GM12878 (cell line): Measurements from ENCODE around the gene IFI30. TPM values are rescaled to one million over a fixed set of nuclear protein-coding genes. Genes with fewer than 3 reads are reported as not detected.

Experiments
- ATAC-seq: fragments of 200-7000 bp; cut with Tn5 transposase; 3 replicates; pipeline ENCODE4 v1.9.1; 2020; ENCODE audit warnings: mild to moderate bottlenecking, moderate library complexity
- BruUV-seq: library from RNA; stranded (reverse); fragments of 400-500 nt; replicated peaks from 2 replicates; lab custom pipeline; 2021; lab: Mats Ljungman, UMichigan
- CTCF ChIA-PET: fragments of 300-600 bp; sonication (Branson Sonifier 250); formaldehyde crosslinking; extraction: SDS; loops from one replicate; lab custom pipeline; 2021; ENCODE audit warnings: inconsistent platforms; lab: Yijun Ruan, JAX
- POLR2A ChIA-PET: fragments of 350-600 bp; formaldehyde crosslinking; extraction: SDS; loops from one replicate; lab custom pipeline; 2021; ENCODE audit warnings: inconsistent platforms; lab: Charles Lee
- RAD21 ChIA-PET: fragments of 300-600 bp; sonication (Branson Sonifier 250); formaldehyde crosslinking; loops from one replicate; lab custom pipeline; 2023; ENCODE audit warnings: antibody characterized with exemption; ENCODE audit not compliant: unreplicated experiment; lab: Charles Lee
- SMC1A ChIA-PET: fragments of 300-600 bp; sonication (Branson Sonifier 250); formaldehyde crosslinking; loops from one replicate; lab custom pipeline; 2023; ENCODE audit not compliant: unreplicated experiment, uncharacterized antibody; lab: Charles Lee
- DNase-seq: peaks from one replicate; pipeline ENCODE4 v3.0.0-alpha.2; 2011; ENCODE audit warnings: low read depth, low spot score
- FAIRE-seq: peaks from 3 replicates; lab custom pipeline; 2011; peaks lifted over from hg19 to GRCh38; lab: Jason Lieb, UNC
- H2AFZ ChIP-seq: 2 replicates; pipeline ENCODE4 v1.6.0; 2011; ENCODE audit warnings: low read depth, low read length, control low read depth; ENCODE audit not compliant: control insufficient read depth
- H3K27ac ChIP-seq: 2 replicates; pipeline ENCODE4 v1.5.1; 2011; ENCODE audit warnings: control low read depth; ENCODE audit not compliant: control insufficient read depth, insufficient read depth
- H3K27me3 ChIP-seq, 2 experiments: replicated peaks in 1 of 2; 2 replicates each; pipeline versions ENCODE4 v1.6.0 to v1.6.1; 2011; ENCODE audit warnings: low read length in 1 of 2; ENCODE audit not compliant: control insufficient read depth in 2 of 2, insufficient read depth in 2 of 2
- H3K36me3 ChIP-seq, 2 experiments: 2 replicates each; pipeline ENCODE4 v1.5.1; 2011; ENCODE audit warnings: low read length in 1 of 2; ENCODE audit not compliant: control insufficient read depth in 2 of 2, insufficient read depth in 2 of 2
- H3K4me1 ChIP-seq: 2 replicates; pipeline ENCODE4 v1.6.1; 2011; ENCODE audit warnings: mild to moderate bottlenecking, low read length, moderate library complexity, mixed read lengths; ENCODE audit not compliant: control insufficient read depth, insufficient read depth
- H3K4me2 ChIP-seq: 2 replicates; pipeline ENCODE4 v1.6.0; 2011; ENCODE audit warnings: control low read depth; ENCODE audit not compliant: control insufficient read depth, insufficient read depth
- H3K4me3 ChIP-seq: fragments of 200-600 bp; sonication (generic); 2 replicates; pipeline ENCODE4 v1.5.1; 2016
- H3K79me2 ChIP-seq: 2 replicates; pipeline ENCODE4 v1.6.0; 2011; ENCODE audit warnings: low read length; ENCODE audit not compliant: control insufficient read depth, insufficient read depth
- H3K9ac ChIP-seq: 2 replicates; pipeline ENCODE4 v1.8.0; 2011; ENCODE audit warnings: low read length, control low read depth, mixed read lengths; ENCODE audit not compliant: control insufficient read depth, insufficient read depth
- H3K9me3 ChIP-seq: replicated peaks from 3 replicates; pipeline ENCODE4 v1.5.1; 2011; ENCODE audit warnings: mild to moderate bottlenecking, low read length; ENCODE audit not compliant: control insufficient read depth, insufficient read depth
- H4K20me1 ChIP-seq: 2 replicates; pipeline ENCODE4 v1.6.0; 2011; ENCODE audit not compliant: control insufficient read depth, insufficient read depth
- BACH1 ChIP-seq: fragments of 450-650 bp; IDR thresholded peaks from 2 replicates; pipeline ENCODE4 v1.6.1; 2017; ENCODE audit warnings: mild to moderate bottlenecking, borderline replicate concordance
- CBX3 ChIP-seq: fragments of 200-600 bp; sonication (generic); IDR thresholded peaks from 2 replicates; pipeline ENCODE4 v1.6.1; 2016; ENCODE audit warnings: low read depth, borderline replicate concordance
- EGR1 ChIP-seq, 2 experiments: IDR thresholded peaks; 1 replicate in 1 of 2; 2 replicates in 1 of 2; pipeline ENCODE4 v1.6.1; 2011 to 2012; ENCODE audit warnings: low read depth in 2 of 2, low read length in 2 of 2, borderline replicate concordance in 1 of 2, mild to moderate bottlenecking in 1 of 2, moderate library complexity in 1 of 2
- HDAC6 ChIP-seq: fragments of 200-600 bp; sonication (generic); IDR thresholded peaks from one replicate; pipeline ENCODE4 v1.8.0; 2017; ENCODE audit warnings: antibody characterized with exemption; ENCODE audit not compliant: unreplicated experiment
- NBN ChIP-seq: fragments of 450-650 bp; IDR thresholded peaks from 2 replicates; pipeline ENCODE4 v1.6.1; 2016
- NFXL1 ChIP-seq: fragments of 450-650 bp; IDR thresholded peaks from 2 replicates; pipeline ENCODE4 v1.6.1; 2017; ENCODE audit warnings: antibody characterized with exemption, mild to moderate bottlenecking, borderline replicate concordance
- POLR2A ChIP-seq: IDR thresholded peaks from 2 replicates; pipeline ENCODE4 v1.6.1; 2011; ENCODE audit warnings: low read depth, mild to moderate bottlenecking, low read length
- POLR2AphosphoS5 ChIP-seq: IDR thresholded peaks from 2 replicates; pipeline ENCODE4 v1.6.1; 2011; ENCODE audit warnings: mild to moderate bottlenecking, low read length, inconsistent platforms
- RB1 ChIP-seq: fragments of 450-650 bp; formaldehyde crosslinking; IDR thresholded peaks from 2 replicates; pipeline ENCODE4 v1.6.1; 2017; ENCODE audit warnings: mild to moderate bottlenecking, borderline replicate concordance
- WGBS: methylation state at CpG from one replicate; pipeline ENCODE4 v1.1.6; 2016; ENCODE audit warnings: low lambda C conversion rate; ENCODE audit not compliant: insufficient replicate concordance, insufficient coverage; ENCODE audit errors: missing lambda C conversion rate; 5-methylcytosine and 5-hydroxymethylcytosine counted together
- in situ Hi-C: fragments of 300-500 bp; cut with MboI; formaldehyde crosslinking; loops from 9 replicates; pipeline ENCODE4 v1.14.3; 2018; ENCODE audit warnings: mixed read lengths
- intact Hi-C: fragments of 100-400 bp; cut with micrococcal nuclease; formaldehyde crosslinking; loops from one replicate; pipeline ENCODE4 v1.14.2; 2022; ENCODE audit not compliant: unreplicated experiment
- polyA plus RNA-seq, 11 experiments: library from polyadenylated mRNA; depleted of rRNA in 4 of 11; unstranded in 6 of 11; stranded (reverse) in 5 of 11; fragments of >200 nt; fragmentation: Nextera tagmentation in 4 of 11; fragmentation: Illumina TruSeq in 1 of 11; extraction: Ambion mirVana in 4 of 11; extraction: Trizol in 1 of 11; gene quantifications; 1 replicate in 1 of 11; 2 replicates in 10 of 11; pipeline versions ENCODE4 v1.2.1 to v1.2.3, GENCODE V29; 2011 to 2016; ENCODE audit warnings: inconsistent platforms in 2 of 11, missing spikeins in 2 of 11, low read depth in 1 of 11
- total RNA-seq, 4 experiments: library from RNA; depleted of rRNA in 3 of 4; stranded (reverse); fragments of >200 nt in 3 of 4; fragmentation: Illumina TruSeq in 1 of 4; extraction: Trizol in 1 of 4; gene quantifications; 2 replicates each; pipeline versions ENCODE4 v1.2.1 to v1.2.3, GENCODE V29; 2013 to 2021
- TF ChIP-seq, protein P1 (sequence below): IDR thresholded peaks from 2 replicates; pipeline ENCODE4 v1.6.1; 2011; ENCODE audit warnings: borderline replicate concordance, low read depth, mild to moderate bottlenecking, moderate library complexity, low read length; ENCODE audit not compliant: insufficient read depth, poor library complexity, severe bottlenecking
- TF ChIP-seq, protein P2 (sequence below): fragments of 450-650 bp; IDR thresholded peaks from 2 replicates; pipeline ENCODE4 v1.6.1; 2016; ENCODE audit warnings: mild to moderate bottlenecking
- TF ChIP-seq, protein P3 (sequence below): IDR thresholded peaks from 2 replicates; pipeline ENCODE4 v1.6.1; 2012; ENCODE audit warnings: low read depth, low read length, improper control_type of control experiment
- TF ChIP-seq, protein P4 (sequence below), 3 experiments: IDR thresholded peaks in 2 of 3; conservative IDR thresholded peaks in 1 of 3; 2 replicates each; pipeline ENCODE4 v1.5.1; 2011; ENCODE audit warnings: low read depth in 3 of 3, low read length in 3 of 3, mild to moderate bottlenecking in 3 of 3, control low read depth in 2 of 3, moderate library complexity in 2 of 3, inconsistent platforms in 1 of 3, mixed read lengths in 1 of 3; ENCODE audit not compliant: control insufficient read depth in 2 of 3, insufficient read depth in 1 of 3; ENCODE audit errors: extremely low read depth in 1 of 3
- TF ChIP-seq, protein P5 (sequence below): IDR thresholded peaks from 2 replicates; pipeline ENCODE4 v1.6.1; 2012; ENCODE audit warnings: mild to moderate bottlenecking, low read depth, low read length

Gene IFI30
- total and polyA plus RNA-seq, 10 of the 15 experiments (the other 5 are each of a cell fraction or from before 2014, with no cell fraction given): 221 to 1,112 (median 451) TPM

DNA sequence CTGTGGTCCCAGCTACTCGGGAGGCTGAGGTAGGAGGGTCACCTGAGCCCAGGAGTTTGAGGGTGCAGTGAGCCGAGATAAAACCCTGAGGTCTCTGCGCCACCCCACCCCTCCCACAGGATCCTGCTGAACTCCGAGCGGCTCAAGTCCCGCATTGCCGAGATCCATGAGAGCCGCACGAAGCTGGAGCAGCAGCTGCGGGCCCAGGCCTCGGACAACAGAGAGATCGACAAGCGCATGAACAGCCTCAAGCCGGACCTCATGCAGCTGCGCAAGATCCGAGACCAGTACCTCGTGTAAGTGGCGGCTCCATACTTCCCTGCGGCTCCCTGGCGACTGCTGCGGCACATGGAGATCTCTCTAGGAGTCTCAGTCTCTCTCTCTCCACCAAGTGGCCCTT lies 6.6 kb upstream of the IFI30 start:
- peaks cover 4 to 8% of the 10 kb centered on the region in 2 experiments; a peak in 3 of 4 replicates for H3K36me3 ChIP-seq
- DNase-seq (no peak), ATAC-seq (no peak), FAIRE-seq (no peak)
- H3K4me2 ChIP-seq: no peak overlapping the region
- no TSS peak for BruUV-seq
- RAD21 ChIA-PET: interaction anchor here (1.5 to 2.3 kb wide), 3 partner anchors 15 to 104 kb away, joined by 3 to 13 read pairs (median 5); partner anchors contain the start of gene PIK3R2
- 91% methylated on average over 21 of the region's 21 CpGs for WGBS
- in situ Hi-C loops (no loop called here), intact Hi-C loops (no loop called here)
- SMC1A ChIA-PET: interaction anchor here (0.8 to 0.9 kb wide), 2 partner anchors 25 to 33 kb away, joined by 3 read pairs; no protein-coding TSS in a partner anchor
- H3K4me1 ChIP-seq: peaks cover 33% of the 10 kb centered on the region
- no peak overlapping the region for H3K9ac ChIP-seq
- H3K79me2 ChIP-seq: no peaks in the 10 kb centered on the region; the same call in 1 of the 2 replicates
- no peaks in the 10 kb centered on the region for H3K27me3 ChIP-seq
- no peak overlapping the region for H3K27ac ChIP-seq
- H2AFZ ChIP-seq: no peak overlapping the region
- CTCF ChIA-PET: interaction anchor here (1.1 to 3.2 kb wide), 4 partner anchors 15 to 104 kb away, joined by 5 to 21 read pairs (median 12); partner anchors contain the start of gene PIK3R2
- no peaks in the 10 kb centered on the region for H4K20me1 ChIP-seq
- POLR2A ChIA-PET: interaction anchor here (0.6 to 1.1 kb wide), 2 partner anchors 15 to 89 kb away, joined by 3 to 4 read pairs; no protein-coding TSS in a partner anchor
- H3K4me3 ChIP-seq: no peak overlapping the region
- H3K9me3 ChIP-seq: no peaks in the 10 kb centered on the region
- TF ChIP-seq BACH1: no peak
- no peak for TF ChIP-seq CBX3
- no peak for TF ChIP-seq RB1
- TF ChIP-seq, protein P1, sequence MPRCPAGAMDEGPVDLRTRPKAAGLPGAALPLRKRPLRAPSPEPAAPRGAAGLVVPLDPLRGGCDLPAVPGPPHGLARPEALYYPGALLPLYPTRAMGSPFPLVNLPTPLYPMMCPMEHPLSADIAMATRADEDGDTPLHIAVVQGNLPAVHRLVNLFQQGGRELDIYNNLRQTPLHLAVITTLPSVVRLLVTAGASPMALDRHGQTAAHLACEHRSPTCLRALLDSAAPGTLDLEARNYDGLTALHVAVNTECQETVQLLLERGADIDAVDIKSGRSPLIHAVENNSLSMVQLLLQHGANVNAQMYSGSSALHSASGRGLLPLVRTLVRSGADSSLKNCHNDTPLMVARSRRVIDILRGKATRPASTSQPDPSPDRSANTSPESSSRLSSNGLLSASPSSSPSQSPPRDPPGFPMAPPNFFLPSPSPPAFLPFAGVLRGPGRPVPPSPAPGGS: no peak
- TF ChIP-seq, protein P2, sequence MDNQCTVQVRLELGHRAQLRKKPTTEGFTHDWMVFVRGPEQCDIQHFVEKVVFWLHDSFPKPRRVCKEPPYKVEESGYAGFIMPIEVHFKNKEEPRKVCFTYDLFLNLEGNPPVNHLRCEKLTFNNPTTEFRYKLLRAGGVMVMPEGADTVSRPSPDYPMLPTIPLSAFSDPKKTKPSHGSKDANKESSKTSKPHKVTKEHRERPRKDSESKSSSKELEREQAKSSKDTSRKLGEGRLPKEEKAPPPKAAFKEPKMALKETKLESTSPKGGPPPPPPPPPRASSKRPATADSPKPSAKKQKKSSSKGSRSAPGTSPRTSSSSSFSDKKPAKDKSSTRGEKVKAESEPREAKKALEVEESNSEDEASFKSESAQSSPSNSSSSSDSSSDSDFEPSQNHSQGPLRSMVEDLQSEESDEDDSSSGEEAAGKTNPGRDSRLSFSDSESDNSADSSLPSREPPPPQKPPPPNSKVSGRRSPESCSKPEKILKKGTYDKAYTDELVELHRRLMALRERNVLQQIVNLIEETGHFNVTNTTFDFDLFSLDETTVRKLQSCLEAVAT: no peak
- TF ChIP-seq, protein P3, sequence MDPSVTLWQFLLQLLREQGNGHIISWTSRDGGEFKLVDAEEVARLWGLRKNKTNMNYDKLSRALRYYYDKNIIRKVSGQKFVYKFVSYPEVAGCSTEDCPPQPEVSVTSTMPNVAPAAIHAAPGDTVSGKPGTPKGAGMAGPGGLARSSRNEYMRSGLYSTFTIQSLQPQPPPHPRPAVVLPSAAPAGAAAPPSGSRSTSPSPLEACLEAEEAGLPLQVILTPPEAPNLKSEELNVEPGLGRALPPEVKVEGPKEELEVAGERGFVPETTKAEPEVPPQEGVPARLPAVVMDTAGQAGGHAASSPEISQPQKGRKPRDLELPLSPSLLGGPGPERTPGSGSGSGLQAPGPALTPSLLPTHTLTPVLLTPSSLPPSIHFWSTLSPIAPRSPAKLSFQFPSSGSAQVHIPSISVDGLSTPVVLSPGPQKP: no peak
- no peak for TF ChIP-seq NBN
- no peak for TF ChIP-seq POLR2A
- TF ChIP-seq, protein P4, sequence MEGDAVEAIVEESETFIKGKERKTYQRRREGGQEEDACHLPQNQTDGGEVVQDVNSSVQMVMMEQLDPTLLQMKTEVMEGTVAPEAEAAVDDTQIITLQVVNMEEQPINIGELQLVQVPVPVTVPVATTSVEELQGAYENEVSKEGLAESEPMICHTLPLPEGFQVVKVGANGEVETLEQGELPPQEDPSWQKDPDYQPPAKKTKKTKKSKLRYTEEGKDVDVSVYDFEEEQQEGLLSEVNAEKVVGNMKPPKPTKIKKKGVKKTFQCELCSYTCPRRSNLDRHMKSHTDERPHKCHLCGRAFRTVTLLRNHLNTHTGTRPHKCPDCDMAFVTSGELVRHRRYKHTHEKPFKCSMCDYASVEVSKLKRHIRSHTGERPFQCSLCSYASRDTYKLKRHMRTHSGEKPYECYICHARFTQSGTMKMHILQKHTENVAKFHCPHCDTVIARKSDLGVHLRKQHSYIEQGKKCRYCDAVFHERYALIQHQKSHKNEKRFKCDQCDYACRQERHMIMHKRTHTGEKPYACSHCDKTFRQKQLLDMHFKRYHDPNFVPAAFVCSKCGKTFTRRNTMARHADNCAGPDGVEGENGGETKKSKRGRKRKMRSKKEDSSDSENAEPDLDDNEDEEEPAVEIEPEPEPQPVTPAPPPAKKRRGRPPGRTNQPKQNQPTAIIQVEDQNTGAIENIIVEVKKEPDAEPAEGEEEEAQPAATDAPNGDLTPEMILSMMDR (IDR thresholded peaks at IDR 0.05 in 2 of 3, conservative IDR thresholded peaks at IDR 0.05 in 1 of 3; ENCODE audit: control insufficient read depth in 2 of 3, extremely low read depth in 1 of 3, insufficient read depth in 1 of 3, low read depth in 3 of 3, low read length in 3 of 3): no peak
- TF ChIP-seq, protein P5, sequence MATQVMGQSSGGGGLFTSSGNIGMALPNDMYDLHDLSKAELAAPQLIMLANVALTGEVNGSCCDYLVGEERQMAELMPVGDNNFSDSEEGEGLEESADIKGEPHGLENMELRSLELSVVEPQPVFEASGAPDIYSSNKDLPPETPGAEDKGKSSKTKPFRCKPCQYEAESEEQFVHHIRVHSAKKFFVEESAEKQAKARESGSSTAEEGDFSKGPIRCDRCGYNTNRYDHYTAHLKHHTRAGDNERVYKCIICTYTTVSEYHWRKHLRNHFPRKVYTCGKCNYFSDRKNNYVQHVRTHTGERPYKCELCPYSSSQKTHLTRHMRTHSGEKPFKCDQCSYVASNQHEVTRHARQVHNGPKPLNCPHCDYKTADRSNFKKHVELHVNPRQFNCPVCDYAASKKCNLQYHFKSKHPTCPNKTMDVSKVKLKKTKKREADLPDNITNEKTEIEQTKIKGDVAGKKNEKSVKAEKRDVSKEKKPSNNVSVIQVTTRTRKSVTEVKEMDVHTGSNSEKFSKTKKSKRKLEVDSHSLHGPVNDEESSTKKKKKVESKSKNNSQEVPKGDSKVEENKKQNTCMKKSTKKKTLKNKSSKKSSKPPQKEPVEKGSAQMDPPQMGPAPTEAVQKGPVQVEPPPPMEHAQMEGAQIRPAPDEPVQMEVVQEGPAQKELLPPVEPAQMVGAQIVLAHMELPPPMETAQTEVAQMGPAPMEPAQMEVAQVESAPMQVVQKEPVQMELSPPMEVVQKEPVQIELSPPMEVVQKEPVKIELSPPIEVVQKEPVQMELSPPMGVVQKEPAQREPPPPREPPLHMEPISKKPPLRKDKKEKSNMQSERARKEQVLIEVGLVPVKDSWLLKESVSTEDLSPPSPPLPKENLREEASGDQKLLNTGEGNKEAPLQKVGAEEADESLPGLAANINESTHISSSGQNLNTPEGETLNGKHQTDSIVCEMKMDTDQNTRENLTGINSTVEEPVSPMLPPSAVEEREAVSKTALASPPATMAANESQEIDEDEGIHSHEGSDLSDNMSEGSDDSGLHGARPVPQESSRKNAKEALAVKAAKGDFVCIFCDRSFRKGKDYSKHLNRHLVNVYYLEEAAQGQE: no peak
- TF ChIP-seq POLR2AphosphoS5: no peak
- no peak for TF ChIP-seq NFXL1
- TF ChIP-seq HDAC6: no peak
- TF ChIP-seq EGR1 (IDR thresholded peaks at IDR 0.05; ENCODE audit: borderline replicate concordance in 1 of 2, low read depth in 2 of 2, low read length in 2 of 2): no peak
